DMS153 treated with DMSO at 0.1 percent for 48 hours (cell line): Measurements from ENCODE around the gene MACROD2.
"Not testable (repeated sequence)": the region's sequence is repeated elsewhere in the genome, so short reads cannot be mapped to it uniquely, and the experiment has no call there.

ENCODE experiments used
- DNase-seq: peaks from one replicate; lab custom pipeline; 2025; ENCODE audit not compliant: unreplicated experiment; lab: John Stamatoyannopoulos, UW

The MACROD2 gene

GRCh38 chr20:14259689-14260088 lies 264.4 kb downstream of the MACROD2 start:
- DNase-seq, result no peak

- no peak for DNase-seq
These were observed 265.1 kb downstream of the MACROD2 start for GRCh38 chr20:14260367-14260766.

- DNase-seq, result peak; percentile 2
These were observed 269.6 kb downstream of the MACROD2 start for GRCh38 chr20:14264869-14265268.

- no peak for DNase-seq
These were observed 270.9 kb downstream of the MACROD2 start for GRCh38 chr20:14266246-14266645.

- DNase-seq, result not testable (repeated sequence)
These were observed 275.4 kb downstream of the MACROD2 start for GRCh38 chr20:14270751-14271150.

GRCh38 chr20:14282140-14282539 lies 286.8 kb downstream of the MACROD2 start:
- DNase-seq, result no peak

- no peak for DNase-seq
These were observed 289.1 kb downstream of the MACROD2 start for GRCh38 chr20:14284443-14284842.

GRCh38 chr20:14288341-14289330 lies 293.3 kb downstream of the MACROD2 start:
- DNase-seq, result no peak

- DNase-seq, result no peak
These were observed 296.2 kb downstream of the MACROD2 start for GRCh38 chr20:14291502-14291901.

- no peak for DNase-seq
These were observed 299.9 kb downstream of the MACROD2 start for GRCh38 chr20:14295238-14295637.

- DNase-seq, result no peak
These were observed 300.5 kb downstream of the MACROD2 start for GRCh38 chr20:14295770-14296309.

GRCh38 chr20:14299831-14300230 lies 304.5 kb downstream of the MACROD2 start:
- DNase-seq, result no peak

GRCh38 chr20:14303106-14303505 lies 307.8 kb downstream of the MACROD2 start:
- no peak for DNase-seq

- DNase-seq, result no peak
These were observed 308.3 kb downstream of the MACROD2 start for GRCh38 chr20:14303651-14304050.

- DNase-seq, result no peak
These were observed 309.2 kb downstream of the MACROD2 start for GRCh38 chr20:14304472-14304871.

- no peak for DNase-seq
These were observed 312.6 kb downstream of the MACROD2 start for GRCh38 chr20:14307956-14308355.

GRCh38 chr20:14310977-14311627 lies 315.8 kb downstream of the MACROD2 start:
- DNase-seq, result no peak

GRCh38 chr20:14312001-14312400 lies 316.7 kb downstream of the MACROD2 start:
- no peak for DNase-seq

- no peak for DNase-seq
These were observed 318.2 kb downstream of the MACROD2 start for GRCh38 chr20:14313341-14314020.

- no peak for DNase-seq
These were observed 324.4 kb downstream of the MACROD2 start for GRCh38 chr20:14319704-14320103.

- no peak for DNase-seq
These were observed 336.3 kb downstream of the MACROD2 start for GRCh38 chr20:14331646-14332045.
